Skeletal muscle tissue (tissue), 4 donors: Measurements from ENCODE around the gene CSF1. TPM values are rescaled to one million over a fixed set of nuclear protein-coding genes. Genes with fewer than 3 reads are reported as not detected.
A peak's percentile ranks its signal among the peaks of the same experiment; 100 is the strongest.
"Not testable (repeated sequence)": the region's sequence is repeated elsewhere in the genome, so short reads cannot be mapped to it uniquely, and the experiment has no call there.

Source experiments
- H3K27ac ChIP-seq: one replicate; pipeline ENCODE4 v1.7.0; 2013; ENCODE audit warnings: mild to moderate bottlenecking, low read depth, low read length, inconsistent platforms
- H3K27me3 ChIP-seq, 3 donors: one replicate each; pipeline ENCODE4 v1.7.0; 2013; ENCODE audit warnings: low read length in 3 of 3; ENCODE audit not compliant: control insufficient read depth in 3 of 3, insufficient read depth in 3 of 3
- H3K36me3 ChIP-seq, 3 donors: one replicate each; pipeline ENCODE4 v1.7.0; 2013; ENCODE audit warnings: low read length in 3 of 3; ENCODE audit not compliant: control insufficient read depth in 3 of 3, insufficient read depth in 3 of 3
- H3K4me1 ChIP-seq, 3 donors: one replicate each; pipeline ENCODE4 v1.7.0; 2013; ENCODE audit warnings: low read length in 3 of 3, mild to moderate bottlenecking in 3 of 3; ENCODE audit not compliant: control insufficient read depth in 3 of 3, insufficient read depth in 3 of 3
- H3K4me3 ChIP-seq, 3 donors: one replicate each; pipeline ENCODE4 v1.7.0; 2013; ENCODE audit warnings: low read length in 3 of 3
- H3K9ac ChIP-seq, 3 donors: one replicate each; pipeline ENCODE4 v1.7.0; 2013; ENCODE audit warnings: low read length in 3 of 3, mild to moderate bottlenecking in 3 of 3, moderate library complexity in 2 of 3, low read depth in 1 of 3
- H3K9me3 ChIP-seq, 3 donors: one replicate each; pipeline ENCODE4 v1.7.0; 2013; ENCODE audit warnings: low read length in 3 of 3; ENCODE audit not compliant: control insufficient read depth in 3 of 3
- total RNA-seq: library from RNA; depleted of rRNA; stranded (reverse); fragments of >200 nt; gene quantifications from one replicate; pipeline ENCODE4 v1.2.3, GENCODE V29; 2014
- donor health status: Osteomylitis.

Gene CSF1
- total RNA-seq, 1 donor from 2014 or later = 7.3 TPM

GRCh38 chr1:109876617-109877316 is 33.9 kb upstream of the CSF1 start:
- Histone ChIP-seq H3K36me3 (no peaks in the 10 kb centered on the region), H3K9ac (peak overlapping the region in 1 of 3 donors; percentile 57), H3K27me3 (no peaks in the 10 kb centered on the region), H3K9me3 (no peaks in the 10 kb centered on the region), H3K4me3 (no peak overlapping the region), H3K4me1 (peaks cover 22 to 34% (median 23%) of the 10 kb centered on the region in 3 donors), H3K27ac (peak overlapping the region; percentile 72)

DNA sequence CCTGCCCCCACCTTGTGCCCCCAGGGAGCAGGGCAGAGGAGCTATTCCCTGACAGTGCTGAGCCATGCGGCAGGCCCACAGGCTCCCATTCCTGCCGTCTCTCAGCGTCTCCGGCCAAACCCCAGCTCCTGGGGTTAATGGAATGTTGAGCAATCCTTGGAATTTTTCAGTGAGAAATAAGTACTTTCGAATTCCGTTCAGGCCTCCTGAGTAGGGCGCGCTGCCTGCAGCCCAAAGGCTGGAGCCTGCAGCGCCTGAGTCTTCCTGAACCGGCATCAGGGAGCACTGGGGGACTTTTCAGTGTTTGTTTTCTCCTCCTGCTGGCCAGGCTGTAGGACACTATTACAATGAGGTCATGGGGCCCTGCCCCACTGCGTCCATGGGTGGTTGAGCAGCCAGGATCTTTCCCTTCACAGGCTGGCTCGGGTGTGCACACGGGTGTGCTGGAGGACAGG is 33.3 kb upstream of the CSF1 start:
- peak overlapping the region in 1 of 3 donors; percentile 57 for H3K9ac ChIP-seq
- H3K9me3 ChIP-seq = no peaks in the 10 kb centered on the region
- peaks cover 24 to 35% (median 26%) of the 10 kb centered on the region in 3 donors for H3K4me1 ChIP-seq
- no peaks in the 10 kb centered on the region for H3K36me3 ChIP-seq
- H3K27ac ChIP-seq = peak overlapping the region; percentile 72
- no peaks in the 10 kb centered on the region for H3K27me3 ChIP-seq
- H3K4me3 ChIP-seq = peak overlapping the region in 1 of 3 donors; percentile 49

GRCh38 chr1:109877776-109878175 is 32.9 kb upstream of the CSF1 start:
- Histone ChIP-seq H3K4me1 (peaks cover 28 to 31% (median 30%) of the 10 kb centered on the region in 3 donors), H3K27me3 (no peaks in the 10 kb centered on the region), H3K4me3 (peak overlapping the region in 1 of 3 donors; percentile 49), H3K27ac (peak overlapping the region; percentile 72), H3K9ac (peak overlapping the region in 1 of 3 donors; percentile 54), H3K36me3 (no peaks in the 10 kb centered on the region), H3K9me3 (no peaks in the 10 kb centered on the region)

GRCh38 chr1:109878531-109879104 is 32.0 kb upstream of the CSF1 start:
- Histone ChIP-seq H3K4me1 (peaks cover 33 to 36% (median 34%) of the 10 kb centered on the region in 3 donors), H3K4me3 (no peak overlapping the region), H3K27ac (no peak overlapping the region)

DNA sequence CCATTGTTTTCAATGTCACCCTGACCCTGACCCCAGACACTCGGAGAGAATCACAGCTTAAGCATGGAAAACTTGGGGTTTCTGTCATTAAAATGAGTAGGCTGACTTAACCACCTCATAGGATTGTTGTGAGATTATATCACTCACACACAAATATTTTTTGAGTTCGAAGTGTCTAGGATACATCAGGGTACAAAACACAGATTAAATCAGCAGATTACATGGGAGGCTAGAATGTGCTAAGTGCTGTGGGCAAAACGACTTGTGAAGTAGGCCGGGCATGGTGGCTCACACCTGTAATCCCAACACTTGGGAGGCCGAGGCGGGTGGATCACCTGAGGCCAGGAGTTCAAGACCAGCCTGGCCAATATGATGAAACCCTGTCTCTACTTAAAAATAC is 31.3 kb upstream of the CSF1 start:
- H3K36me3 ChIP-seq, H3K4me3 ChIP-seq, H3K27ac ChIP-seq, H3K9ac ChIP-seq, H3K27me3 ChIP-seq, H3K9me3 ChIP-seq: not testable (repeated sequence)
- H3K4me1 ChIP-seq = peaks cover 36 to 41% (median 36%) of the 10 kb centered on the region in 3 donors

More at GRCh38 chr1:109878531-109879104, 32.0 kb upstream of the CSF1 start:
- Histone ChIP-seq H3K9ac (no peak overlapping the region), H3K27me3 (no peaks in the 10 kb centered on the region), H3K36me3 (no peaks in the 10 kb centered on the region), H3K9me3 (no peaks in the 10 kb centered on the region)

DNA sequence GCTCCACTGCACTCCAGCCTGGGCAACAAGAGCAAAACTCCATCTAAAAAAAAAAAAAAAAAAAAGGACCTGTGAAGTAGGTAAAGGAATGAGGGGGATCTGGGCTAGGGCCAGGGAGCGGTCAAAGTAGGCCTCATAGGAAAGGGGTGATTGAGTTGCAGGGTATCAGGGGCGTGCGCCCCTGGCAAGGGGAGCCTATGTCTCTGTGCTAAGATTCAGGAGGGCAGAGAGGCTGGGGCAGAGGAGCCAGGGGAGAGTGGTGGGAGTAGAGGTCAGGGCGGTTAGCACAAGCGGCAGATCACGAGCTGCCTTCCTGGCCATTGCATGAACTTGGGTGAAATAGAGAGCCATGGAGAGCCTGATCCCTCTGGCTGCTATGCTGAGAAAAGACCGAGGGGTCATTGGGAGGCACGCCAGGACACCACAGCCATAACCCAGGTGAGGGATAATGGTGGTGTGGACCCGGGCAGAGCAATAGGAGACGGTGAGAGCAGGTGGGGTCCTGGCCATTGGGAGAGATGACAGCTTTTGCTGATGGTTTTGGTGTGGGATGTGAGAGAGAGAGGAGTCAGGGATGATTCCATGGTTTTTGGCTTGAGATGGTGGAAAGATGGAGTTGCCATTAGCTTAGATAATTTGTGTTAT is 30.6 kb upstream of the CSF1 start:
- Histone ChIP-seq H3K9me3 (no peaks in the 10 kb centered on the region), H3K27ac (no peak overlapping the region), H3K36me3 (no peaks in the 10 kb centered on the region), H3K4me1 (peaks cover 38 to 43% (median 40%) of the 10 kb centered on the region in 3 donors), H3K27me3 (no peaks in the 10 kb centered on the region), H3K4me3 (no peak overlapping the region), H3K9ac (no peak overlapping the region)

DNA sequence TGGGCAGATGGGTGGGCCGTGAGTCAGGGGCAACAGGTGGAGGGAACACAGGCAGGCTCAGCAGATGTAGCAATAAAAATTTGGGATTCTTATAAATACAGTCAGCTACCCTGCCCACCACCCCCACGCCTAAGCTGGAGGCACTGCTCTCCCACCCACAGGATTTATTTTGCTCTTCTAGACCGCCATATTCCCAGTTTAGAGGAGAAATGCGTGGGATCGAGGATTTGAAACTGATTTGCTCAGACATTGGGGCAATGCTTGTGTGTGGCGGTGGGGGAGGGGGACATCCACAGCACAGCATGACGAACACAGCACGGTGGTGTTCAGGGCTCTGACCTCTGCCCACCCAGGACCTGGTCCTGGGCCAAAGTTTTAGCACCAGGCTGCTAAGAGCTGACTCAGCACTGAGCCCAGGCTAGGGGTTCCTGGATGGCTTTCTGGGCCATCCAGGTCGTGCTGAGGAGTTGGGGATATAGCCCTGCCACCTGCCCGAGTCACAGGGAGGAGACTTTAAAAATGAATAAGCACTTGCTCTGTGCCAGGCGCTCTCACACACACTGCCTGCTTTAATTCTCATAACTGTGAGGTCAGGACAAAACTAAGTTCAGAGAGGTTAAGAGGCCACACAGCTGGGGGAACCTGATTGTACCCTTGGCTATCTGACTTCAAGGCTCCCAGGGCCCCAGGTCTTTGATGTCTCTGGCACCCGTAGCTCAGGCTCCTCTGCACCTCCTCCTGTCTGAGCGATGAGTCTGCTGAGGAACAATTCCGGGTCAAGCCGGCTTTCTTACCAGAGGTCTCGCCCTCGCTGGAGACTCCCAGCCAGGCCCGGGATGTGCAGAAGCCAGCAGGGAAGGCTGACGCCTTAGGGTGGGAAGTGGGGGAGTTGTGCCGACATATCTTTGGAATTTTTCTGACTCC is 29.4 kb upstream of the CSF1 start:
- H3K27me3 ChIP-seq = no peaks in the 10 kb centered on the region
- H3K36me3 ChIP-seq = no peaks in the 10 kb centered on the region
- no peaks in the 10 kb centered on the region for H3K9me3 ChIP-seq
- no peak overlapping the region for H3K4me3 ChIP-seq
- H3K4me1 ChIP-seq = peaks cover 38 to 43% (median 40%) of the 10 kb centered on the region in 3 donors
- H3K27ac ChIP-seq = no peak overlapping the region
- no peak overlapping the region for H3K9ac ChIP-seq

GRCh38 chr1:109881906-109882287 is 28.8 kb upstream of the CSF1 start:
- Histone ChIP-seq H3K4me3 (no peak overlapping the region), H3K27ac (no peak overlapping the region), H3K4me1 (peaks cover 31 to 40% (median 36%) of the 10 kb centered on the region in 3 donors), H3K27me3 (no peaks in the 10 kb centered on the region), H3K9ac (no peak overlapping the region), H3K36me3 (no peaks in the 10 kb centered on the region), H3K9me3 (no peaks in the 10 kb centered on the region)

GRCh38 chr1:109882288-109883245 is 28.1 kb upstream of the CSF1 start:
- Histone ChIP-seq H3K4me3 (no peak overlapping the region), H3K9me3 (no peaks in the 10 kb centered on the region), H3K36me3 (no peaks in the 10 kb centered on the region), H3K9ac (no peak overlapping the region), H3K4me1 (peaks cover 26 to 35% (median 31%) of the 10 kb centered on the region in 3 donors), H3K27me3 (no peaks in the 10 kb centered on the region), H3K27ac (no peak overlapping the region)
